Loucy (cell line): ENCODE data around the gene CELF4.

Experiments used
- CTCF ChIP-seq: fragments of 200-600 bp; sonication (generic); conservative IDR thresholded peaks from 2 replicates; pipeline ENCODE4 v1.5.1; 2014; ENCODE audit warnings: mild to moderate bottlenecking, antibody characterized with exemption, low read length
- EZH2phosphoT487 ChIP-seq: fragments of 200-600 bp; IDR thresholded peaks from 2 replicates; pipeline ENCODE4 v1.6.1; 2018; ENCODE audit warnings: antibody characterized with exemption, mild to moderate bottlenecking, moderate library complexity, borderline replicate concordance

DNA sequence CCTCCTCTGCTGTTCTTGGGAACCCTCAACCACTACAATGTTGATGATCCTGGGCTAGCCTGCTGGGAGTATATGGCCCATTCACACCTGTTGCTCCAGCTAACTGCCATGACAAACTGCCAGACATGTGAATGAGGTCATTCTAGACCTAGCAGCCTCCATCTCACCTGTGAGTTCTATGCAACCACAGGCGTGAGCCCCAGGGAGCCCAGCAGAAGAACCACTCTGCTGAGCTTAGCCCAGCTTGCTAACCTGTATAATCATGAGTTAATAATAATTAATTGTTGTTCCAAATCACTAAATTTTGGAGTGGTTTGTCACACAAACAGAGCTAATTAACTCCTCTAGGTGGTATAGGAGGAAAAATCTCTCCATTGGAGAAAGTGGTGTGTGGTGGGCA is 24.7 kb upstream of the CELF4 start:
- TF ChIP-seq CTCF (no peak), EZH2phosphoT487 (no peak)
